Central memory CD4-positive, alpha-beta T cell (primary cell): ENCODE results near the gene LRRC2.
A peak's percentile ranks its signal among the peaks of the same experiment; 100 is the strongest.
"Not testable (repeated sequence)": the region's sequence is repeated elsewhere in the genome, so short reads cannot be mapped to it uniquely, and the experiment has no call there.

Experiments used
- DNase-seq: peaks from one replicate; pipeline ENCODE4 v3.0.0; 2022

LRRC2 gene

DNA sequence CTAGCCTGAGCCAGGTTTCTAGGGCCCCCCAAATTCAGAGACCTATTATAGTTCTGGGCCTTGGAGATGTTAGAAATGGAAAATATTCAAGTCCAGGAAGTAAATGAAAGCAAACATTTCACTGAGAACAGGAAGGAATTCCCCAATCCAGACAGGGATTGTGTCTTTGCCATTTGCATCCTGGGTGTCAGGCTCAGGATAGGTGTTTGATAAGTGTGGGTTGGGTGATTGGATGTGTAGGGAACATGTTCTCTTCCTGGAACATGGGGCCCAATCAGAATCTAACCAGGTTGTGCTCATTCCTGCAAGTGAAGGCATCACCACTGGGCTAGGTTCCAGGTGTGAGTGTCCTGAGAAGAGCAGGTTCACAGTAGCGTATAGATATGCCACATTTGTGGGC is 14.6 kb upstream of the LRRC2 start:
- no peak for DNase-seq

DNA sequence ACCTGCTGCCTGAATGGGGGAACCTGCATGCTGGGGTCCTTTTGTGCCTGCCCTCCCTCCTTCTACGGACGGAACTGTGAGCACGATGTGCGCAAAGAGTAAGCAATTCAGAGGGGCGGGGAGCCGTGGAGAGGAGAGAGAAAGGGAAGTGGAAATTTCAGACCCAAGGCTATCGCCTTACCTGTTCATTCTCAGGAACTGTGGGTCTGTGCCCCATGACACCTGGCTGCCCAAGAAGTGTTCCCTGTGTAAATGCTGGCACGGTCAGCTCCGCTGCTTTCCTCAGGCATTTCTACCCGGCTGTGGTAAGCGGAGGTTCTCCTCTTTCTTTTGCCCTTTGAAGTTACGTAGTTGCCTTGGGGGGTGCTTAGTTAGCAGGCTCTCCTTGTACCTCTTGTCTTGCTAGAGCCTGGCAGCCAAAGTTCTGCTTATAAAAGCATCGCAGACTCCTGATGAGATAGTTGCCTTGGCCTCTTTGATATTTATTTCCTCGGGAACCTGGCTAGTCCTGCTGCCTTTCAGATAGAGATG is 13.7 kb upstream of the LRRC2 start:
- DNase-seq, result no peak

DNA sequence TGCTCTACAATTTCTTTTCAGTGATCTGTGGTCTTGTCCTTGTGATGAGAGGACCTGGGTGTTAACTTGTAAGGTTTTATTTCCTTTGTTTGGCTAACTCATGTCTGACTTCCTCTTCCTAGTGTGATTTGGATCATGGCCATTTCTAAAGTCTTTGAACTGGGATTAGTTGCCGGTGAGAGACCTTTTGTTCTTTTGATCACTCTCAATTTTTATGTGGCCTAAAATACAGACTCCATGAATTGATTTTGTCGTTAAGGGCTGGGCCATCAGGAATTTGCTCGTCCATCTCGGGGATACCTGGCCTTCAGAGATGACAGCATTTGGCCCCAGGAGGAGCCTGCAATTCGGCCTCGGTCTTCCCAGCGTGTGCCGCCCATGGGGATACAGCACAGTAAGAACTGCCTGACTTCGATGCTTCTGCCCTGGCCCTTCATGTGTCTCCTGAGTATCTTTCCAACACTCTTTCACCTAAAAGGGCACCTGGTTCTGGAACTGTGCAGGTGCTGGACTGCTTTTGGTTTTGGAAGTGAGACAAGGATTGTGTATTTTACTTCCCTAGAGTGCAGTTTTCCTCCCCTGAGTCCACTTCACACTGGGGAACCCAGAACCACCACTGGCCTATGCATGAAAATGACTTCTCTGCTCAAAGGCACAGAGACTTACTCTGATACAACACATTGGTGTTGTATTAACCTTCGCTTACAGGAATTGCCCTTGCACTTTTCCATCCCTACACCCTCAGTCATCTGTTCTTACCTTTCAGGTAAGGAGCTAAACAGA is 13.1 kb upstream of the LRRC2 start:
- DNase-seq, result no peak

DNA sequence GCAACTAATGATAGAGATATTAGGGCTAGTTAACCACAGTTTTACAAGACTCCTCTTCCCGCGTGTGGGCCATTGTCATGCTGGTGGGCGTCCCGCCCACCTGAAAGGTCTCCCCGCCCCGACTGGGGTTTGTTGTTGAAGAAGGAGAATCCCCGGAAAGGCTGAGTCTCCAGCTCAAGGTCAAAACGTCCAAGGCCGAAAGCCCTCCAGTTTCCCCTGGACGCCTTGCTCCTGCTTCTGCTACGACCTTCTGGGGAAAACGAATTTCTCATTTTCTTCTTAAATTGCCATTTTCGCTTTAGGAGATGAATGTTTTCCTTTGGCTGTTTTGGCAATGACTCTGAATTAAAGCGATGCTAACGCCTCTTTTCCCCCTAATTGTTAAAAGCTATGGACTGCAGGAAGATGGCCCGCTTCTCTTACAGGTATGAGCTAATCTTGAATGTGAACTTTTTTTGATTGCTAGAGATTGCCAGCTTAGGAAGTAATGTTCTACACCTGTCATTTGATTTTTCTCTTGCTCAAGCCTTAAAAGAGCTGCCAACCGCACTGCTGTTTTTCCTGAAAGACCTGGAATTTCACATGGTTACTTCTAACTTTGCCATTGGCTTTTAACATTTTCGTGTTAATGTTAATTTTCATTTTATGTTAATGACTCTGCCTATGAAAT is 11.6 kb upstream of the LRRC2 start:
- DNase-seq, result not testable (repeated sequence)

DNA sequence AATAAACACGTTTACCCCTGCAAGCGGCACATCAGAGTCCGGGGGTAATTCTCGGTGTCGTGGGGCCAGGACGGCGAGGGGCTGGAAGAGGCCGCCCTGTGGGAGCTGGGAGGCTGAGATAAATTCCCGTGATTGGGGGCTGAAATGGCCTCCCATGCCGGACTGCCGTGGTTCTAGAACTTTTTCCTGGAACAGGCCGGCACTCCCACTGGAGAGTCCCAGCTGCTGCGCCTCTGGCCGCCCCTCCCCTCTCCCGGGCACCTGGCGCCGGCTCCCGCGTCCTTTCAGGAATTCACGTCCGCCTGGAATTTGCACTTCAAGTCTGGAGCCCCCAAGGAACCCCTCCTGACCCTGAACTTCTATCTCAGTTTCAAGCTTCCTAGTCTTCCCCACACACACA is 10.8 kb upstream of the LRRC2 start:
- DNase-seq, result no peak

DNA sequence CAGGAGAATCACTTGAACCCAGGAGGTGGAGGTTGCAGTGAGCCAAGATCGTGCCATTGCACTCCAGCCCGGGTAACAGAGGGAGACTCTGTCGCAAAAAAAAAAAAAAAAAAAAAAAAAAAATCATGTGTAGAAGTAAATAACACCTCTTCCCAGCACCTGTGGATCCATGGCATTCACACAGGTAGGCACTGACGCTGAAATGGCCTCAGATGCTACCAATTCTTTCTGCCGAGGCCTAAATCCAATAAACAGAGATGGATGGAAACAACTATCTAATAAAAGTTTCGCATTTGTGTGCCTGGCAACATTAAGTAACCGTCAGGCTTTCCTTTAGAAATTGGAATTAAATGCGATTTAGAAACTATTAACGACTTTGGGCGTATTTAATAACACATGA is 10.3 kb upstream of the LRRC2 start:
- no peak for DNase-seq

DNA sequence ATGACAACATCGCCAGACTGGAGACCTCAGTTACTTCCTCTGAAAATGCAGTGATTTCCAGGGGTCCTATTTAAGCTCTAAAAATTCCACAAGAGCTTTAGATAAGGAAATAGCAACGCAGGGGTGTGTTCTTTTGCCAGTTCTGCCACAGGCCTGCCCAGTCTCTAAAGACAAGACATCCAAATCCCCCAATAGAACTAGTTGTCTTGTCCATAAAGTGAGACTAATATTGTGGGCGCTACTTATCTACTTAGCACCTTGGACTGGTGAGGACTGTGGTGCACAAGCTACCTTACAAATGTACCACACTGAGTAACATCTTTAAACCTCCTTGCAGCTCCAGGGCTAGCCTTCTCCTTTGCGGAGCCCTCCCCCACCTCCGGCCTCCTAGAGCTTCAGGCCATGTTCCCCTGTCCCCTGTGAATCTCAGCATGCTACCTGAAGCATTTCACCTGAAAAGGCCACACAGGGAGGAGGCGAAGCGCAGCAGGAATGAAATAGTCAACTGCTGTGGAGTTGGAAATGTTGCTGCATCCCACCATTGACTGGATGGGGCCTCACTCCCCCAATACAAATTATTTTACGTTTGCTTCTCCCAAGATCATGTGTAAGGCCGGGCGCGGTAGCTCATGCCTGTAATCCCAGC is 9.6 kb upstream of the LRRC2 start:
- DNase-seq, result no peak

DNA sequence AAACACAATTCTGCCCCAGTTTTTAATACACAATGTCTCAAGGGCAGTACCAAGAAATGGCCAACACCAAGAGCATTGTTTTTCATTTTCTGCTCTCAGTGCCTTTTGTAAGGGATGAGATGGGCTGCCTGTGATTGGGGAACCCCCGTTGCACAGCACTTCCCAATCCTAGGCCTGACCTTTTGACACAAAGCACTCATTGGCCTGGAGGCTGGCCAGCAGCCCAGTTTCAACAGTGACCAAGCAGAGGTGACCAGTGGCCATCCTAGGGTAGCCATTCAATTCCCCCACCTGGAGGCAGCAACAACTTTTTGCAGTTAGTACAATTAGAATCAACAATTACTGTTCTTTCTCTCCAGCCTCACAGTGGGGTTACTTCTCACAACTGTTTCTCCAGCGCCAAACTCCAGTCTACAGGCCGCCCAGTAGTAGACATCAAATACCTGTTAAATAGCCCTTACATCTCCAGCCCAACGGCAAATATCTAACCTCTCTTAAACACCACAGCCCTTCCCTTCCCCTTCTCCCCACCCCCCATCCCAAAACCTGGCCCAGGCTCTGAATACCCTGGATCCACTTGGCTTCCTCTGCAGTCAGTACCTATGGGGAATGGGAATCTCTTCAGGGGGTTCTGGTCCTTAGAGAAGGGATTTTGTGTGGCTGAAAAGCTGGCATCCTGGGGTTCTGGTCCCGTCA is 8.9 kb upstream of the LRRC2 start:
- no peak for DNase-seq

DNA sequence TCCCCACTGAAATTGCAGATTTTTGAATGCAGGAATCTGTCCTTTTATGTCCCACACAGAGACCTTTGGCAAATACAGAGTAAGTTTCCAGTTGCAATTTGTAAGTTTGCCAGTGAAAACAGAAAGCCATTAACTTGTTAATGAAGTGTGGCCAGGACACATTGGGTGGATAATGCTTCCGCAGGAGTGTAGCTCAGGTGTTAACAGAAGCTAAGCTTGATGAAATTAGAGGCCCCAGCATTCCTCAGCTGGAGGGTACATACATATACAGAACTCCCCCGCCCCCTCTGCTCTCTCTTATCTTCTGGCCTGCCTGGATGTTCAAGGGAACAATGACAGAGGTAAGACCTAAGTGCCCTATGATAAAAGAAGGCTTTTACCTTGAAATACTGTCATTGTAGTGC is 8.1 kb upstream of the LRRC2 start:
- no peak for DNase-seq

DNA sequence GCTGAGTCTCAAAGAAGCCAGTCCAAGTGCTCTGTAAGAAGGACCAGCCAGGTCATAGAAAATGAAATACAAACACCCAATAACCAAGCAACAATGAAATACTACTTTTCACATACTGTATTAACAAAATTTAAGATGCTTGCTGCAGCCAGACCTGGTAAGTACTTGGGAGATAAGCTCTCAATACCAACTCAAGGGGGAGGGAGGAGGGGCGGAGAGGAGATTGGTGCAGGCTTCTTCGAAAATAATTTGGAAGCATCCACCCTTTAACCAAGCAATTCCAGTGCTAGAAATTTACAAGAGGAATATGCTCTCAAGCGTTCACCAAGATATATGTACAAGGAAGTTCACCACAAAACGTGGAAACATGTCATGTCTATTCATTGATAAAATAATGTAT is 7.6 kb upstream of the LRRC2 start:
- DNase-seq, result no peak

DNA sequence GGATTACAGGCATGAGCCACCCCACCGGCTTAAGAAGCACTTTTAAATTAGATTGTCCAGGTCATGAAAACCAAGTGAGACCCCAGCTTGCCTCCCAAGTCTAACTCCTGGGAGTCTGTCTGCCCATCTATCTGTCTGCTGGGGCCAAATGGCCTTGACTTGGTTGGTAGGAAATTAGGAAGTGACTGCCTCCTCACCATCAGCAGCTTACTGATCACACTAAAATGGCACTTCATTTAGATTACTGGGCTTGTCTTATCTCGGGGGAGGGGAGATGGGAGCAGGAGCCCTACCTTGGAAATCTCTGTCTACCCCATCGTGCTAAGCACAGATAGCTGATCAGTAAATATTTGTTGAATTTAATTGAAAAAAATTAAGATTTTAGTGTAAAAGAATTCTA is 5.6 kb upstream of the LRRC2 start:
- no peak for DNase-seq

DNA sequence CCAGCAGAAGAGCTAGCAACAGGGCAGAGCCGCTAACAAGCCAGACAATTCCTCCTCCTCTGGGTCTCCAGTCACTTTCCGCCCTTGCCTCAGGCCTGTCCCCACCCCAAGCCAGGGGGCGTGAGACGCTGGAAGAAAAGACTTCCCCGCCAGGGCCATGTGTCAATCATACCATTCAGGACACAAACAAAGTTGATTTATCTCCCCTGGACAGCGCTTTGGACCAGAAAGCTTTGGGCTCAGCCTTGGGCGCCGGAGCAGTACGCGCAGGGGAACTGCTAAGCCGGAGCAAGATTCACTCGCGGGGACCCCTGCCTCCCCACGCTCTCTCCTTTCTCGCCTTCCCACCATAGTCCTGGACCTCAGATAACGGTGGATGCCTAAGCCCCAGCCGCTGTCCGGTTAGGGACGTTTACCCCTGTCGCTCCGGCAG is 479 bp downstream of the LRRC2 start:
- DNase-seq, result no peak

DNA sequence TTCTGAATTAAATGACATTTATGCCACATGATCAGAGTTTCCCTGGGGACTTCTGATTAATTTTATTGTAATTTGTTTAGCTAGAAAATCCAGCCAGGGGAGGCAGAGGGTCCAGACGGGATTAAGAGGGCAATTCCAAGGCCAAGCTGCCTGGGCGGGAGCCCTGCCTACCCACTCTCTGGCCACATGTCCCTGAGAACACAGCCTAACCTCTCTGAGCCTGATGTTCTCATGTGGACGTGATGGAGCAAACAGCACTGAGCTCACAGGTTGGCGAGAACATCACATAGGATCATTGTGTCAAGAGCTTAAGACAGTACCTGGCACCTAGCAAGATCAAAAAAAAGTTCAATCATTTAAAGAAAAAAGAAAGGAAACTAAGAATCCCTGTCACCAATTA is 1.0 kb downstream of the LRRC2 start:
- DNase-seq, result no peak

DNA sequence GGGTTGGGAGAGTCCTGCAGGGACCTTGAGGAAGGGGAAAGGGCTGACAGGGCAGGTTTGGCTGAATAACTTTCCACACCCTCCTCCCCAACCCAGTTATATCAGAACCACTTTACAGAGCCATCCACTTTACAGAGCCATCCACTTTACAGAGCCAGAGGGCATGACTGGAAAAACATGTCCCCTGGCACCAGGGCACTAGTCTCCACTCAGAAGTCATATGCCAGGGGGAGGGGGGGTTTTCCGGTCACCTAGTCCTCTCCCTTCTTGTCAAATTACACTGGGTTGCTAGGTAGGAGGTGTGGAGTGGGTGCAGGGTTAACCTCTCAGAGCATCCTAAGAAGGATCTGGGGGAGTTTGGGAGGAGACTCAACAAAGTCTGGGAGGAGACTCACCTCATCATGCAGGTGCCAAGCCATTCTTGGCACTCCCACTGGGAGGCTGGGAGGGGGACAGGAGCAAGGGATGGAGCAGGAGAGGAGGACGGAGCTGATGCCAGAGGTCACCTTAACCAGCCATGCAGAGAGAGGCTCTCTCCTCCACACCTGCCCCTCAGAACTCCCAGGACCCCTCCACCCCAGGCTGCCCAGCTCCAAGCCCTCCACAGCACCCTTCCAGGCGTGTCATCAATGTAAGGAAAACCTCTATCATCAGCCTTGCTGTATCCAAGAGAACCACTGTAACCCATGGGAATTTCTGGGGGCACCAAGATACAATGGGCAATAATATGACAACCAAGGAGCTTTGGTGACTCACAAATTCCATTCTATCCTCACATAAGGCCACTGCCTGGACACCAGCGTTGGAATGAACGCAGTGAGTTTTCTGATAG is 1.7 kb downstream of the LRRC2 start:
- no peak for DNase-seq

DNA sequence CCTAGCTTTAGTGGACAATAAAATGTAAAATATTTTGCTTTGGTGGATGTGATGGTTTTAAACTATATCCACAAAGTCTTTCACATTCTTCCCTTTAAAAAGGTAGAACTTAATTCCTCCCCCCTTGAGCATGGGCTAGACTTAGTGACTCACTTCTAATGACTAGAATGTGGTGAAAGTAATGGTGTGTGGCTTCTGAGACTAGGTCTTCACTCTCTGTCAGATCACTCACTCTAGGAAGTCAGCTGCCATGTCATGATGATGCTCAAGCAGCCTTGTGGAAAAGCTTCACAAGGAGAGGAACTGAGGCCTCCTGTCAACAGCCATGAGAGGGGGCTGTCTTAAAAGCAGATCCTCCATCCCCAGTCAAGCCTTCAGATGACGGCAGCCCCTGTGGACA is 4.2 kb downstream of the LRRC2 start:
- DNase-seq, result no peak

DNA sequence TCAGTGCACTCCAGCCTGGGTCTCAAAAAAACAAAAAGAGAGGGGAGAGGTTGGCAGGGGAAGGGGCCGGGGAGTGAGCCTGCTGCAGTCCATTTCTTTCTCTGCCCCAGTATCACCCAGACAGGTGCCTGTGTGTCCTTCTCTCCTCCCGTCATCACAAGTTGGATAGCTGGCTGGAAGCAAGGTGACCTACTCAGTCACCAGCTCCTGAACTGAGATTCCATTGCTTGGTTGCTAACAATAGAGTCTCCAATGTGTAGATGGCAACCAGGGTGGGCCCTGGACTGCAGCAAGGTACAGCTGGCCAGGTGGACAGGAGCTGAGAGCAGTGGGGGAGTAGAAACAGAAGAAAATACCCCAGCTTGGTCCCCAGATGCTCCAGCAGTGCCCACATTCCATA is 4.6 kb downstream of the LRRC2 start:
- no peak for DNase-seq

DNA sequence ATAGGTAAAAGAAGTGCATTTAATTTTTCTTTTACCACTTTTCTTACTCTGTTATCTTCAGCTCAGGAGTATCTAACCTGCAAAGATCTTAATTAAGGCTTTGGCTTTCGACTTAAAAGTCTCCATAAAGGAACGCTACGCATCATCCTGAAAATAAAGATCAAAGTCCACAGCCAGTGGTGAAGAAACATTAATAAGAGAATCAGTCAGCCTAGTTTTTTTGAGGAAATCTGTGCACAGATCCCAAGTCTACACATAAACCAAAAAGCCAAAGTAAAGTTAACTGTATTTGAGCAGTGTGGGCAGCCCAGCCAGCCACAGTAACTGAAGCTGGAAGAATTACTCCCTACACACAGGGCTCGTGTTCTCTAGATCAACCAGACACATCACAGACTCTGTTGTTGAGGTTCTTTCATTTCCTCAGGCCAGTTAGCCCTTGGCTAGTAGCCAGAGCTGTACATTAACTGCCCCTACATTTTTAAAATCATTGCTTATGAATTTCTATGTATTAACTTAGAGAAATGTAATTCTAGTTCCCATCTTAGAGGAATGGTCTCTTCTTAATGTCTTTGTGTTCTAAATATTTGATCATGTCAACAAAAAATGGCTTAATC is 6.9 kb downstream of the LRRC2 start:
- no peak for DNase-seq

DNA sequence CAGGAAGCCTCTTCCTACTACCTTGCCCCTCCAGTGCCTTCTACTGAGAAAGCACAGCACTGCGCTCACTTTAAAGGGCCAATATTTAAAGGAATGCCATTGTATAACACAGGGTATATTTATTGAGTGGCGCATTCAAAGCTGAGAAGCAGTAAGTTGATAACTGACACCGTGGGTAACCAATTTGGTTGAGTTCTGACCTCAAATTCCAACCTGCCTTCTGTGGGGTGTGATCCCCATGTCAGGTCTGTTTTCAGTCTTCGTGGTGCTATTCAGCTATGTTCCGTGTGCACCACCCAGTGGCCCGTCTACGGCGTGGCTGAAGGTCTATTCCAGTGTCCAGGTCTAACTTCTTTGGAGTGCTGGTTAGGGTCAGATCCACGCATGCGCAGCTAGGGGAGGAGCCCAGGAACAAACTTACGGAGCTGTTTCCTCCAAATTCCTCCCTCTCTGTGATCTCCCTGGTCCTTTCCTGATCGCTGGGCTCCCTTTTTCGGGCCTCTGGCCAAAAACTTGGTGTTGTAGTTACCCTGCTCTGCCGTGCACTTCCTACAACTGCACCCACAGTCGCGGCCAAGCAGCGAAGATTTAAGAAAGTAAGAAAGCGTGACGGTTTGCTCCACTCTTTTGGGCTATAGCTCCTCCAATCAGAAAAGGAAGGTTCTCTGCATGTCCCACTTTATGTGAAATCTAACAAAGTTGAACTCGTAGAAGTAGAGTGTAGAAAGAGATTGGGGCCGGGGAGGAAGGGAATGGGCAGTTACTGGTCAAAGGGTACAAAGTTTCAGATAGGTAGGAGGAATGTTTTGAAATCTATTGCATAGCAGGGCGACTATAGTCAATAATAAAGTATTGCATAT is 7.7 kb downstream of the LRRC2 start:
- DNase-seq, result peak; percentile 70

DNA sequence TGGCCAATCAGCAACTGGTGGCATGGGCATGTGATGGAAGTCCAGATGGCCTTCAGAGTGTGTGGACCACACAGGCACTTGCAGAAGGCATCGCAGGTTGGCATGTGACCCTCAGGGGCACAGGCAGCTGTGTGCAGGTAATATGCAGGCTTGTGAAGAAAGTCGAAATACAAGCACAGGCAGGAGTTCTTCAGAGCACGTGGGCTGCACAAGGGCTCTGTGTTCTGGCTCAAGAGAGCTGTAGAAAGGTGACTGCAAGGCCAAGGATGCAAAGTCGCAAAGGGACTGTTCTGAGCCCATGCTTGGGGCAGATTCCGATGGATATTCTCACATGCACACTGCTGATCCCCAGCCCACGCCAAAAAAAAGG is 8.3 kb downstream of the LRRC2 start:
- no peak for DNase-seq

DNA sequence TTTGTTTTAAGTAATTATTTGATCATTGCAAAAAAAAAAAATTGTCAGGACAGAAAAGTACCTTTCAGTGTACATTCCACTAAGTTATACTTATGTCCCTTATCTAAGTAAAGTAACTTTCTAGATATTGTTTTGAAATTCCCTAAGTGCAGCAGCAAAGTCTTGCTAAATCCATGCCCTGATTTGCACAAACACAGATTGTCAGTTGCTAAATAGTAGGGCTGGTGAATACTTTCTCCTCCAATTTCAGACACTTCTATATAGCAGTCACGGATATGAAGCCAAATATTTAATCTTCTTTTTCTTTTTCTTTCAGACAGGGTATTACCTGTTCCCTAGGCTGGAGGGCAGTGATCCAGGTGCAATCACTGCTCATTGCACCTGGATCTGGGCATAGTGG is 12.9 kb downstream of the LRRC2 start:
- DNase-seq, result no peak

DNA sequence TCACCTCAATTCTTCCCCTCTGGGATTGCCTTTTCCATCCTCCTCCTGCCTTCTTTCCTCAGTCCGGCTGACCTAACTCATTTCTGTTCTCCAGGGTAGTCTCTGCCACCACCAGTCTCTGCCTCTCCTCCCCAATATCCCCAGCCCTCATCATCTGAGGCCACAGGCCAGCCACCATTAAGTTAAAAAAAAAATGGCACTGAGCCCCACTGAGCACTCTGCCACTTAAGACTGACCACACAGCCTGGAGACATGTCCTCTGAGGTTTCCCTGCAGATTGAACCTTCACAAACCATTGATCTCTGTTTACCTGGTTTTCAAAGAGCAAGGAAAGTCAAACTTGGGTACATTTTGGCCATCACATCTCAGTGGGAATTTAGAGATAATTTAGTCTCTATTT is 13.6 kb downstream of the LRRC2 start:
- DNase-seq, result no peak
